Measurements from ENCODE around the gene PSMG4.

PSMG4 gene

GRCh38 chr6:3251462-3252314, 7.1 kb upstream of the PSMG4 start:
- TF ChIP-seq, protein P1, sequence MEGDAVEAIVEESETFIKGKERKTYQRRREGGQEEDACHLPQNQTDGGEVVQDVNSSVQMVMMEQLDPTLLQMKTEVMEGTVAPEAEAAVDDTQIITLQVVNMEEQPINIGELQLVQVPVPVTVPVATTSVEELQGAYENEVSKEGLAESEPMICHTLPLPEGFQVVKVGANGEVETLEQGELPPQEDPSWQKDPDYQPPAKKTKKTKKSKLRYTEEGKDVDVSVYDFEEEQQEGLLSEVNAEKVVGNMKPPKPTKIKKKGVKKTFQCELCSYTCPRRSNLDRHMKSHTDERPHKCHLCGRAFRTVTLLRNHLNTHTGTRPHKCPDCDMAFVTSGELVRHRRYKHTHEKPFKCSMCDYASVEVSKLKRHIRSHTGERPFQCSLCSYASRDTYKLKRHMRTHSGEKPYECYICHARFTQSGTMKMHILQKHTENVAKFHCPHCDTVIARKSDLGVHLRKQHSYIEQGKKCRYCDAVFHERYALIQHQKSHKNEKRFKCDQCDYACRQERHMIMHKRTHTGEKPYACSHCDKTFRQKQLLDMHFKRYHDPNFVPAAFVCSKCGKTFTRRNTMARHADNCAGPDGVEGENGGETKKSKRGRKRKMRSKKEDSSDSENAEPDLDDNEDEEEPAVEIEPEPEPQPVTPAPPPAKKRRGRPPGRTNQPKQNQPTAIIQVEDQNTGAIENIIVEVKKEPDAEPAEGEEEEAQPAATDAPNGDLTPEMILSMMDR (IDR thresholded peaks at IDR 0.05; ENCODE audit: control insufficient read depth, extremely low read depth, insufficient read depth), result peak; percentile 90
- peak; percentile 56 for DNase-seq (ENCODE audit: low read depth)
- no peak overlapping the region for H3K4me3 ChIP-seq (ENCODE audit: low read depth, low read length)

GRCh38 chr6:3252369-3252768, 6.4 kb upstream of the PSMG4 start:
- H3K4me3 ChIP-seq (ENCODE audit: low read depth, low read length), result no peak overlapping the region
- no peak for DNase-seq (ENCODE audit: low read depth)
- TF ChIP-seq, protein P1 (IDR thresholded peaks at IDR 0.05; ENCODE audit: control insufficient read depth, extremely low read depth, insufficient read depth), result no peak

GRCh38 chr6:3252861-3253596, 5.7 kb upstream of the PSMG4 start:
- no peak for DNase-seq (ENCODE audit: low read depth)
- TF ChIP-seq, protein P1 (IDR thresholded peaks at IDR 0.05; ENCODE audit: control insufficient read depth, extremely low read depth, insufficient read depth), result no peak
- H3K4me3 ChIP-seq (ENCODE audit: low read depth, low read length), result no peak overlapping the region

DNA sequence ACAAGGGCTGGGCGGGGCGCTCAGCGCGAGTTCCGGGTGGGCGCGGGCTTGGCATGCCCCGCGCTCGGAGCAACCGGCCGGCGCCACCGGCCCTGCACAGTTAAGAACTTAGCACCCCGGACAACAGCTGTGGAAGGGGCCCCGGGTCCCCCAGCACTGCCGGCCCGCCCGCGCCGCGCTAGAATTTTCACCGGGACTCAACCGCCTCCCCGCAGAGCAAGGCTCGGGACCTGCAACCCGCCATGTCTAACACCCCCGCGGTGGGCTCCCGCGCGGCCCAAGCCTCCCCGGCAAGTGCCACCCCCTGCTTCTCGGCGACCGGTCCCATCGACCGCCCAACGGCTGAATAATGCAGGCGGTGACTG, 5.2 kb upstream of the PSMG4 start:
- TF ChIP-seq, protein P1 (IDR thresholded peaks at IDR 0.05; ENCODE audit: control insufficient read depth, extremely low read depth, insufficient read depth), result no peak
- no peak overlapping the region for H3K4me3 ChIP-seq (ENCODE audit: low read depth, low read length)
- DNase-seq (ENCODE audit: low read depth), result no peak

GRCh38 chr6:3258201-3258600, 546 bp upstream of the PSMG4 start:
- TF ChIP-seq, protein P1 (IDR thresholded peaks at IDR 0.05; ENCODE audit: control insufficient read depth, extremely low read depth, insufficient read depth), result no peak
- DNase-seq (ENCODE audit: low read depth), result no peak
- peak overlapping the region; percentile 91; the same call in 1 of the 2 replicates for H3K4me3 ChIP-seq (ENCODE audit: low read depth, low read length)

DNA sequence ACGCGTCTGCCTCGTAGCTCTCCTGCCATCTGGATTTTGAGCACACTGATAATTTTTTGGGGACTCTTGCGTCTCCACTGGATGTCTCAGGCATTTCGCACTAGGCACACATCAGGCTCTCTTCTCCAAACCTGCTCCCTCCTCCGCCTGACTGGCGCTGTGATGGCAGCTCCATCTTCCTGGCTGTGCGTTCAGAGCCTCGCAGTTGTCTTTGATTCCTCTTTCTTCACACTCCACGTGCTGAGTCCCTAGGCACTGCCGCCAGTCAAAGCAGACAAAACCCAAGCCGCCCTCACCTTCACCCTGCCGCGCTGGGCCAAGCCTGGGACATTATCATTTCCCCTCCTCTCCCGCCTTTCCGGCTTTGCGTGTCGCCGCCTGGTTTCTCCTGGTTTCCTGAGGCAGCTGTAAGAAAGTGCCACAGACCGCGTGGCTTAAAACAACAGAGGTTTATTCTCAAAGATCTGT, 778 bp downstream of the PSMG4 start:
- DNase-seq (ENCODE audit: low read depth), result no peak
- H3K4me3 ChIP-seq (ENCODE audit: low read depth, low read length), result peak overlapping the region; percentile 91

More for the DNA sequence above, 778 bp downstream of the PSMG4 start:
- TF ChIP-seq, protein P1 (IDR thresholded peaks at IDR 0.05; ENCODE audit: control insufficient read depth, extremely low read depth, insufficient read depth), result no peak

Data from LNCaP clone FGC (cell line).